Esophagus muscularis mucosa (tissue), 3 donors: ENCODE data around the gene FADD.

ENCODE experiments used
- CTCF ChIP-seq, 3 experiments: fragments of 200-600 bp in 2 of 3; fragments of 450-650 bp in 1 of 3; sonication (generic) in 2 of 3; IDR thresholded peaks; one replicate each; pipeline ENCODE4 v1.5.1; 2017 to 2019; ENCODE audit warnings: antibody characterized with exemption in 3 of 3, mild to moderate bottlenecking in 2 of 3, moderate library complexity in 1 of 3
- POLR2A ChIP-seq: fragments of 450-650 bp; IDR thresholded peaks from one replicate; pipeline ENCODE4 v1.6.1; 2017; ENCODE audit warnings: antibody characterized with exemption, moderate library complexity, mild to moderate bottlenecking, low read depth
- POLR2AphosphoS5 ChIP-seq, 2 donors: sonication (generic); formaldehyde crosslinking; IDR thresholded peaks; one replicate each; pipeline ENCODE4 v1.6.1; 2017; ENCODE audit warnings: antibody characterized with exemption in 2 of 2

GRCh38 chr11:70203751-70204465, 812 bp downstream of the FADD start:
- no peak for TF ChIP-seq CTCF (IDR thresholded peaks at IDR 0.05)
- TF ChIP-seq POLR2AphosphoS5 (IDR thresholded peaks at IDR 0.05) = peak; percentile 30 to 35
- TF ChIP-seq POLR2A = no peak
